ENCODE measurements around the gene PANK4.

The PANK4 gene

GRCh38 chr1:2498648-2499047 lies 27.7 kb downstream of the PANK4 start:
- H3K9me3 Mint-ChIP-seq: no peaks in the 10 kb centered on the region
- no peaks in the 10 kb centered on the region for H3K27me3 Mint-ChIP-seq
- H3K27ac Mint-ChIP-seq: no peak overlapping the region
- peaks cover 31% of the 10 kb centered on the region for H3K4me1 Mint-ChIP-seq (ENCODE audit: low read depth)
- H3K36me3 Mint-ChIP-seq (ENCODE audit: low read depth): no peaks in the 10 kb centered on the region
- H3K4me3 Mint-ChIP-seq: no peak overlapping the region

GRCh38 chr1:2497891-2498290 lies 28.5 kb downstream of the PANK4 start:
- H3K4me3 Mint-ChIP-seq: no peak overlapping the region
- H3K9me3 Mint-ChIP-seq: no peaks in the 10 kb centered on the region

GRCh38 chr1:2496746-2497145 lies 29.6 kb downstream of the PANK4 start:
- peaks cover 39% of the 10 kb centered on the region for H3K4me1 Mint-ChIP-seq (ENCODE audit: low read depth)
- H3K4me3 Mint-ChIP-seq: no peak overlapping the region
- no peaks in the 10 kb centered on the region for H3K27me3 Mint-ChIP-seq
- H3K9me3 Mint-ChIP-seq: no peaks in the 10 kb centered on the region
- H3K36me3 Mint-ChIP-seq (ENCODE audit: low read depth): no peaks in the 10 kb centered on the region
- no peak overlapping the region for H3K27ac Mint-ChIP-seq

More at GRCh38 chr1:2497891-2498290, 28.5 kb downstream of the PANK4 start:
- Mint-ChIP-seq H3K36me3 (ENCODE audit: low read depth) (no peaks in the 10 kb centered on the region), H3K27ac (no peak overlapping the region), H3K27me3 (no peaks in the 10 kb centered on the region), H3K4me1 (ENCODE audit: low read depth) (peaks cover 39% of the 10 kb centered on the region)

GRCh38 chr1:2496087-2496622 lies 30.2 kb downstream of the PANK4 start:
- Mint-ChIP-seq H3K36me3 (ENCODE audit: low read depth) (no peaks in the 10 kb centered on the region), H3K9me3 (no peaks in the 10 kb centered on the region), H3K4me3 (no peak overlapping the region), H3K27ac (no peak overlapping the region), H3K4me1 (ENCODE audit: low read depth) (peaks cover 39% of the 10 kb centered on the region), H3K27me3 (no peaks in the 10 kb centered on the region)

GRCh38 chr1:2495546-2495945 lies 30.9 kb downstream of the PANK4 start:
- Mint-ChIP-seq H3K27me3 (no peaks in the 10 kb centered on the region), H3K4me1 (ENCODE audit: low read depth) (peaks cover 39% of the 10 kb centered on the region), H3K27ac (no peak overlapping the region), H3K9me3 (no peaks in the 10 kb centered on the region), H3K36me3 (ENCODE audit: low read depth) (no peaks in the 10 kb centered on the region), H3K4me3 (no peak overlapping the region)

GRCh38 chr1:2495026-2495425 lies 31.4 kb downstream of the PANK4 start:
- Mint-ChIP-seq H3K4me3 (no peak overlapping the region), H3K9me3 (no peaks in the 10 kb centered on the region), H3K27ac (no peak overlapping the region), H3K4me1 (ENCODE audit: low read depth) (peaks cover 34% of the 10 kb centered on the region), H3K36me3 (ENCODE audit: low read depth) (no peaks in the 10 kb centered on the region), H3K27me3 (no peaks in the 10 kb centered on the region)

- H3K36me3 Mint-ChIP-seq (ENCODE audit: low read depth): no peaks in the 10 kb centered on the region
- H3K4me3 Mint-ChIP-seq: no peak overlapping the region
- H3K4me1 Mint-ChIP-seq (ENCODE audit: low read depth): peaks cover 27% of the 10 kb centered on the region
- H3K27me3 Mint-ChIP-seq: no peaks in the 10 kb centered on the region
- H3K27ac Mint-ChIP-seq: no peak overlapping the region
- no peaks in the 10 kb centered on the region for H3K9me3 Mint-ChIP-seq
Observed at GRCh38 chr1:2494323-2494693, 32.1 kb downstream of the PANK4 start.

GRCh38 chr1:2493691-2494322 lies 32.6 kb downstream of the PANK4 start:
- peaks cover 23% of the 10 kb centered on the region for H3K4me1 Mint-ChIP-seq (ENCODE audit: low read depth)
- H3K4me3 Mint-ChIP-seq: no peak overlapping the region
- no peaks in the 10 kb centered on the region for H3K27me3 Mint-ChIP-seq
- no peaks in the 10 kb centered on the region for H3K36me3 Mint-ChIP-seq (ENCODE audit: low read depth)
- H3K9me3 Mint-ChIP-seq: peaks cover 4% of the 10 kb centered on the region
- no peak overlapping the region for H3K27ac Mint-ChIP-seq

- Mint-ChIP-seq H3K9me3 (peaks cover 9% of the 10 kb centered on the region), H3K27me3 (no peaks in the 10 kb centered on the region), H3K4me1 (ENCODE audit: low read depth) (peaks cover 23% of the 10 kb centered on the region), H3K4me3 (no peak overlapping the region), H3K27ac (no peak overlapping the region), H3K36me3 (ENCODE audit: low read depth) (no peaks in the 10 kb centered on the region)
Observed at GRCh38 chr1:2493218-2493617, 33.2 kb downstream of the PANK4 start.

GRCh38 chr1:2492091-2492490 lies 34.3 kb downstream of the PANK4 start:
- H3K36me3 Mint-ChIP-seq (ENCODE audit: low read depth): no peaks in the 10 kb centered on the region
- H3K9me3 Mint-ChIP-seq: peaks cover 14% of the 10 kb centered on the region
- no peak overlapping the region for H3K4me3 Mint-ChIP-seq
- H3K27me3 Mint-ChIP-seq: no peaks in the 10 kb centered on the region
- H3K4me1 Mint-ChIP-seq (ENCODE audit: low read depth): peaks cover 23% of the 10 kb centered on the region
- no peak overlapping the region for H3K27ac Mint-ChIP-seq

- Mint-ChIP-seq H3K4me3 (no peak overlapping the region), H3K27me3 (no peaks in the 10 kb centered on the region)
Observed at GRCh38 chr1:2489615-2490014, 36.8 kb downstream of the PANK4 start.

GRCh38 chr1:2488688-2489087 lies 37.7 kb downstream of the PANK4 start:
- Mint-ChIP-seq H3K4me1 (ENCODE audit: low read depth) (peaks cover 11% of the 10 kb centered on the region), H3K4me3 (no peak overlapping the region), H3K9me3 (peaks cover 14% of the 10 kb centered on the region), H3K27me3 (no peaks in the 10 kb centered on the region), H3K36me3 (ENCODE audit: low read depth) (no peaks in the 10 kb centered on the region), H3K27ac (no peak overlapping the region)

More at GRCh38 chr1:2489615-2490014, 36.8 kb downstream of the PANK4 start:
- Mint-ChIP-seq H3K27ac (no peak overlapping the region), H3K9me3 (peaks cover 14% of the 10 kb centered on the region), H3K4me1 (ENCODE audit: low read depth) (peaks cover 17% of the 10 kb centered on the region), H3K36me3 (ENCODE audit: low read depth) (no peaks in the 10 kb centered on the region)

- Mint-ChIP-seq H3K4me1 (ENCODE audit: low read depth) (peaks cover 3% of the 10 kb centered on the region), H3K27me3 (no peaks in the 10 kb centered on the region), H3K4me3 (no peak overlapping the region), H3K9me3 (peaks cover 14% of the 10 kb centered on the region), H3K36me3 (ENCODE audit: low read depth) (no peaks in the 10 kb centered on the region), H3K27ac (no peak overlapping the region)
Observed at GRCh38 chr1:2486558-2486957, 39.8 kb downstream of the PANK4 start.

- peaks cover 14% of the 10 kb centered on the region for H3K9me3 Mint-ChIP-seq
- H3K4me3 Mint-ChIP-seq: no peak overlapping the region
- H3K27me3 Mint-ChIP-seq: no peaks in the 10 kb centered on the region
- no peaks in the 10 kb centered on the region for H3K36me3 Mint-ChIP-seq (ENCODE audit: low read depth)
- H3K4me1 Mint-ChIP-seq (ENCODE audit: low read depth): peaks cover 3% of the 10 kb centered on the region
- H3K27ac Mint-ChIP-seq: no peak overlapping the region
Observed at GRCh38 chr1:2486041-2486440, 40.4 kb downstream of the PANK4 start.

- no peak overlapping the region for H3K27ac Mint-ChIP-seq
- H3K27me3 Mint-ChIP-seq: no peaks in the 10 kb centered on the region
- H3K9me3 Mint-ChIP-seq: peaks cover 12% of the 10 kb centered on the region
- H3K4me3 Mint-ChIP-seq: no peak overlapping the region
- peaks cover 3% of the 10 kb centered on the region for H3K4me1 Mint-ChIP-seq (ENCODE audit: low read depth)
- H3K36me3 Mint-ChIP-seq (ENCODE audit: low read depth): no peaks in the 10 kb centered on the region
Observed at GRCh38 chr1:2483970-2484369, 42.4 kb downstream of the PANK4 start.

- Mint-ChIP-seq H3K9me3 (peaks cover 3% of the 10 kb centered on the region), H3K4me3 (no peak overlapping the region), H3K36me3 (ENCODE audit: low read depth) (no peaks in the 10 kb centered on the region), H3K4me1 (ENCODE audit: low read depth) (peaks cover 3% of the 10 kb centered on the region), H3K27me3 (no peaks in the 10 kb centered on the region), H3K27ac (no peak overlapping the region)
Observed at GRCh38 chr1:2483026-2483425, 43.4 kb downstream of the PANK4 start.

Measured in stimulated activated naive CD8-positive, alpha-beta T cell treated with anti-CD3 and anti-CD28 coated beads, Interleukin-15, Interleukin-2, amounts not matched to agents 100 ng/mL and 50 ng/mL, for 24 hours (primary cell).